ENCODE data around the gene DMXL1. TPM values are rescaled to one million over a fixed set of nuclear protein-coding genes. Genes with fewer than 3 reads are reported as not detected.

Gene DMXL1
- total RNA-seq, 1 donor from 2014 or later = 35.0 TPM

DNA sequence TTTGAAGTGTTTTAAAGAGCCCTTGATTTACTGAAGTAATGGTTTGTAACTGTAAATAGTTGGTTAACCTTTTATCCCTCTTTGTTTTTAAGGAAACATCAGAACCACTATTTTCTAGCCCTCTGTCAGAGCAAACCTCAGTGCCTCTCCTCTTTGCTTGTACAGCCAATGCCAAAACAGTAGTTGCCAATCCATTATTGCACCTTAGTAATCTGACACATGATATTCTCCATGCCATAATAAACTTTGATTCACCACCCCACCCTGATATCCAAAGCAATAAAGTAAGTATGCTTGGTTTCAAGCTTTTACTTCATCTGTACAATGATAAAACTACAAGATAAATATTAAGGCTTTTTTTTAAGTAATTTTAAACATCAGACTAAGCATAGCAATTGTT, 100.8 kb downstream of the DMXL1 start:
- H3K36me3 Mint-ChIP-seq (ENCODE audit: low read depth) = peaks cover 17% of the 10 kb centered on the region
- no peak overlapping the region for H3K4me3 Mint-ChIP-seq (ENCODE audit: unreplicated experiment)
- H3K4me1 Mint-ChIP-seq (ENCODE audit: low read depth) = no peaks in the 10 kb centered on the region
- no peaks in the 10 kb centered on the region for H3K9me3 Mint-ChIP-seq (ENCODE audit: low read depth)
- TF ChIP-seq CTCF (IDR thresholded peaks at IDR 0.05) = no peak
- H3K27me3 Mint-ChIP-seq (ENCODE audit: low read depth) = no peaks in the 10 kb centered on the region
- DNase-seq (ENCODE audit: low spot score) = no peak
- H3K27ac Mint-ChIP-seq (ENCODE audit: unreplicated experiment) = no peak overlapping the region

DNA sequence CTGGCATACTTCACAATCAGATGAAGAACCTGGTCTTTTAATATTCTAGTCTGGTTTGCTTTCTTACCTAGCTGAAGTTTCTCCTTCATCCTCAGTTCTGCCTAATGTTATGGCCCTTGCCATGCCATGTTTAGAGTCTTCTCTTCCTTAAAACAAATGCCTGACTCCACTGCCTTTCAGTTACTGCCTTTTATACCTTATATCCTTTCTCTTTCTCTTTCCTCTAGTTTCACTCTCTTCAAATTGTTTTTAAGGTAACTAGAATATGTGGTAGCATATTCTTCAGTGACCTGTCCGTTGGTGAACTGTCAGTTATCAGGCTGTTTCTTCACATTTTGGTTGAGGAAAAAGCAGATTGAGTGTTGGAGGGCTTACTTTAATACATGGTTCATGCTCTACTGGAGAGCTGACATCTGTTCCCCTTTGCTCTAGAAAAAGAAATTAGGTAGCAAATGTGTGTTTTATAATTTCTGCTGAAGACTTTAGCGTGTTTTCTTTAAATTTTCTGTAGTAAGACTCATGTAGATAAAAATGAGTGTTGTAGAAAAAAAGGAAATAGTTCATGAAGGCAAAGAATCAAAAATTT, 103.8 kb downstream of the DMXL1 start:
- DNase-seq (ENCODE audit: low spot score) = no peak
- Mint-ChIP-seq H3K27ac (ENCODE audit: unreplicated experiment) (no peak overlapping the region), H3K4me3 (ENCODE audit: unreplicated experiment) (no peak overlapping the region), H3K9me3 (ENCODE audit: low read depth) (no peaks in the 10 kb centered on the region), H3K4me1 (ENCODE audit: low read depth) (no peaks in the 10 kb centered on the region), H3K27me3 (ENCODE audit: low read depth) (no peaks in the 10 kb centered on the region), H3K36me3 (ENCODE audit: low read depth) (peaks cover 11% of the 10 kb centered on the region)
- TF ChIP-seq CTCF (IDR thresholded peaks at IDR 0.05) = no peak

DNA sequence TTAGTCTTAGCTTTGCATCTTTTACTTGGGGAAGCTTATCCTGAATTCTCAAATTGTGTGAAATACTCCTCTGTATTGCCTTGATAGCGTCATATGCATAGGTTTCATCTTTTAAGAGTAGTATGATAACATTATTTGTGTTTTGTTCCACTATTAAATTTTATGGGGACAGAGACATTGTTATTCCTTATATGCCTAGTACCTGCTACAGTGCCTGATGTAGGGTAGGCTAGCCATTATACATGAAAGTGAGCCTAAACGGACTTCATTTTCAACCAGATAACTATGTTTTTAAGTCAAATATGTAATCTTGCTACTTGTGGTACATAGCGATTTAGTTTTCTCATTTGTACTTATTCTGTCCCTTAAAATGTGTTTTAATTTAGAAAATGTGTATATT, 105.9 kb downstream of the DMXL1 start:
- Mint-ChIP-seq H3K27me3 (ENCODE audit: low read depth) (no peaks in the 10 kb centered on the region), H3K4me3 (ENCODE audit: unreplicated experiment) (no peak overlapping the region), H3K27ac (ENCODE audit: unreplicated experiment) (no peak overlapping the region), H3K9me3 (ENCODE audit: low read depth) (no peaks in the 10 kb centered on the region), H3K36me3 (ENCODE audit: low read depth) (peaks cover 6% of the 10 kb centered on the region), H3K4me1 (ENCODE audit: low read depth) (no peaks in the 10 kb centered on the region)
- DNase-seq (ENCODE audit: low spot score) = no peak
- no peak for TF ChIP-seq CTCF (IDR thresholded peaks at IDR 0.05)

DNA sequence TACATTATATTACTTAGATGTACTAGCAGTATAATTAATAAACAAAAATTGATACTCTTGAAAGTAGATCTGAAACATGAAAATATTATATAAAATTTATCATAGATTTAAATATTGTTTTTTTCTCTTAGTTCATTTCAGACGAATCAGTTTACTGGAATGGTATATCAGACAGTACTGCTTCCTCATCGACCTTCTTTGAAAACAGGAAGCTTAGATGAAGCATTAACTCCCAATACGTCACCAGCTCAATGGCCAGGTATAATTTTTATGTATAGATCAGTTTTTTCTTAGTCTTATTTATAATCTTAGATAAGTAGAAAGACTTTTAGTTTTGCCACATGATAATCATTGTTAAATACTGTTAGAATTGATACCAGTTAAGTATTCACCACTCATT, 106.3 kb downstream of the DMXL1 start:
- Mint-ChIP-seq H3K27me3 (ENCODE audit: low read depth) (no peaks in the 10 kb centered on the region), H3K4me1 (ENCODE audit: low read depth) (no peaks in the 10 kb centered on the region), H3K27ac (ENCODE audit: unreplicated experiment) (no peak overlapping the region), H3K4me3 (ENCODE audit: unreplicated experiment) (no peak overlapping the region), H3K9me3 (ENCODE audit: low read depth) (no peaks in the 10 kb centered on the region), H3K36me3 (ENCODE audit: low read depth) (peaks cover 6% of the 10 kb centered on the region)
- no peak for DNase-seq (ENCODE audit: low spot score)
- no peak for TF ChIP-seq CTCF (IDR thresholded peaks at IDR 0.05)

GRCh38 chr5:119178435-119178834, 107.5 kb downstream of the DMXL1 start:
- peaks cover 4% of the 10 kb centered on the region for H3K36me3 Mint-ChIP-seq (ENCODE audit: low read depth)
- no peak for TF ChIP-seq CTCF (IDR thresholded peaks at IDR 0.05)
- no peak overlapping the region for H3K4me3 Mint-ChIP-seq (ENCODE audit: unreplicated experiment)
- no peaks in the 10 kb centered on the region for H3K4me1 Mint-ChIP-seq (ENCODE audit: low read depth)
- no peaks in the 10 kb centered on the region for H3K9me3 Mint-ChIP-seq (ENCODE audit: low read depth)
- H3K27ac Mint-ChIP-seq (ENCODE audit: unreplicated experiment) = no peak overlapping the region
- DNase-seq (ENCODE audit: low spot score) = no peak
- H3K27me3 Mint-ChIP-seq (ENCODE audit: low read depth) = no peaks in the 10 kb centered on the region

All from chondrocyte (in vitro differentiated cells).